ENCODE measurements around the gene SETMAR.

GRCh38 chr3:4281991-4282390 lies 21.2 kb upstream of the SETMAR start:
- TF ChIP-seq POLR2A (IDR thresholded peaks at IDR 0.05) = no peak
- TF ChIP-seq, protein P1, sequence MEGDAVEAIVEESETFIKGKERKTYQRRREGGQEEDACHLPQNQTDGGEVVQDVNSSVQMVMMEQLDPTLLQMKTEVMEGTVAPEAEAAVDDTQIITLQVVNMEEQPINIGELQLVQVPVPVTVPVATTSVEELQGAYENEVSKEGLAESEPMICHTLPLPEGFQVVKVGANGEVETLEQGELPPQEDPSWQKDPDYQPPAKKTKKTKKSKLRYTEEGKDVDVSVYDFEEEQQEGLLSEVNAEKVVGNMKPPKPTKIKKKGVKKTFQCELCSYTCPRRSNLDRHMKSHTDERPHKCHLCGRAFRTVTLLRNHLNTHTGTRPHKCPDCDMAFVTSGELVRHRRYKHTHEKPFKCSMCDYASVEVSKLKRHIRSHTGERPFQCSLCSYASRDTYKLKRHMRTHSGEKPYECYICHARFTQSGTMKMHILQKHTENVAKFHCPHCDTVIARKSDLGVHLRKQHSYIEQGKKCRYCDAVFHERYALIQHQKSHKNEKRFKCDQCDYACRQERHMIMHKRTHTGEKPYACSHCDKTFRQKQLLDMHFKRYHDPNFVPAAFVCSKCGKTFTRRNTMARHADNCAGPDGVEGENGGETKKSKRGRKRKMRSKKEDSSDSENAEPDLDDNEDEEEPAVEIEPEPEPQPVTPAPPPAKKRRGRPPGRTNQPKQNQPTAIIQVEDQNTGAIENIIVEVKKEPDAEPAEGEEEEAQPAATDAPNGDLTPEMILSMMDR (IDR thresholded peaks at IDR 0.05) = no peak
- no peak for TF ChIP-seq EP300 (IDR thresholded peaks at IDR 0.05)

All from ovary (tissue), 3 donors.